Endothelial cell of umbilical vein (primary cell): Measurements from ENCODE around the gene ZNF621. TPM values are rescaled to one million over a fixed set of nuclear protein-coding genes. Genes with fewer than 3 reads are reported as not detected.

ENCODE experiments used
- BruUV-seq: library from RNA; stranded (reverse); fragments of 400-500 nt; replicated peaks from 2 replicates; lab custom pipeline; 2021; lab: Mats Ljungman, UMichigan
- CTCF ChIA-PET: fragments of 300-600, 350-600 bp; sonication (Branson Sonifier 250); formaldehyde crosslinking; loops from one replicate; lab custom pipeline; 2021; ENCODE audit warnings: antibody characterized with exemption, inconsistent platforms; lab: Charles Lee
- POLR2A ChIA-PET: fragments of 300-600, 350-600 bp; sonication (Branson Sonifier 250); formaldehyde crosslinking; loops from one replicate; lab custom pipeline; 2021; ENCODE audit warnings: antibody characterized with exemption, inconsistent platforms; lab: Charles Lee
- DNase-seq: peaks from one replicate; pipeline ENCODE4 v3.0.0-alpha.2; 2011; ENCODE audit warnings: low read depth, low spot score
- FAIRE-seq: peaks from 2 replicates; lab custom pipeline; 2011; peaks lifted over from hg19 to GRCh38; lab: Jason Lieb, UNC
- H2AFZ ChIP-seq: 2 replicates; pipeline ENCODE4 v1.6.0; 2012; ENCODE audit warnings: low read depth, low read length, control low read depth, inconsistent platforms
- H3K27ac ChIP-seq: 2 replicates; pipeline ENCODE4 v1.5.1; 2011; ENCODE audit warnings: low read depth, mild to moderate bottlenecking, control low read depth, low read length, moderate library complexity; ENCODE audit not compliant: insufficient read depth
- H3K27me3 ChIP-seq, 2 experiments: 2 replicates each; pipeline versions ENCODE4 v1.6.0 to v1.6.1; 2011; ENCODE audit warnings: low read length in 2 of 2, mixed read lengths in 1 of 2; ENCODE audit not compliant: control insufficient read depth in 2 of 2, insufficient read depth in 2 of 2
- H3K36me3 ChIP-seq, 2 experiments: 2 replicates in 1 of 2; 3 replicates in 1 of 2; pipeline ENCODE4 v1.5.1; 2011; ENCODE audit warnings: low read length in 2 of 2, mild to moderate bottlenecking in 1 of 2, moderate library complexity in 1 of 2; ENCODE audit not compliant: control insufficient read depth in 2 of 2, insufficient read depth in 2 of 2; ENCODE audit errors: extremely low read depth in 1 of 2
- H3K4me1 ChIP-seq: 3 replicates; pipeline ENCODE4 v1.5.1; 2011; ENCODE audit warnings: mild to moderate bottlenecking, low read length; ENCODE audit not compliant: control insufficient read depth, insufficient read depth; ENCODE audit errors: extremely low read depth
- H3K4me2 ChIP-seq: 2 replicates; pipeline ENCODE4 v1.6.1; 2011; ENCODE audit warnings: low read length, control low read depth, mixed read lengths; ENCODE audit not compliant: insufficient read depth
- H3K4me3 ChIP-seq, 3 experiments: fragments of 200-600 bp in 1 of 3; sonication (generic), shearing (Covaris generic) in 1 of 3; replicated peaks in 1 of 3; 2 replicates each; pipeline ENCODE4 v1.5.1; 2011 to 2016; ENCODE audit warnings: control low read depth in 3 of 3, low read length in 3 of 3, mild to moderate bottlenecking in 2 of 3, inconsistent platforms in 1 of 3, low read depth in 1 of 3, moderate library complexity in 1 of 3; ENCODE audit not compliant: insufficient read depth in 1 of 3
- H3K79me2 ChIP-seq: 2 replicates; pipeline ENCODE4 v1.6.0; 2012; ENCODE audit warnings: low read length, inconsistent platforms; ENCODE audit not compliant: control insufficient read depth, insufficient read depth
- H3K9ac ChIP-seq: replicated peaks from 2 replicates; pipeline ENCODE3; 2011; ENCODE audit warnings: low read length, control low read depth; ENCODE audit not compliant: insufficient read depth; ENCODE audit errors: extremely low read depth
- H3K9me1 ChIP-seq: replicated peaks from 3 replicates; pipeline ENCODE4 v1.6.0; 2011; ENCODE audit warnings: mild to moderate bottlenecking, low read length; ENCODE audit not compliant: control insufficient read depth, insufficient read depth; ENCODE audit errors: extremely low read depth
- H3K9me3 ChIP-seq: replicated peaks from 2 replicates; pipeline ENCODE4 v1.5.1; 2012; ENCODE audit warnings: low read length, inconsistent platforms; ENCODE audit not compliant: control insufficient read depth, insufficient read depth
- H4K20me1 ChIP-seq: replicated peaks from 2 replicates; pipeline ENCODE3; 2011; ENCODE audit warnings: mild to moderate bottlenecking, low read length; ENCODE audit not compliant: control insufficient read depth, insufficient read depth; ENCODE audit errors: extremely low read depth
- EZH2 ChIP-seq: IDR thresholded peaks from 2 replicates; pipeline ENCODE4 v1.6.1; 2012; ENCODE audit warnings: borderline replicate concordance, low read depth, mild to moderate bottlenecking, moderate library complexity, low read length, inconsistent platforms; ENCODE audit not compliant: severe bottlenecking
- FOS ChIP-seq: IDR thresholded peaks from 2 replicates; pipeline ENCODE4 v1.6.1; 2011; ENCODE audit warnings: mild to moderate bottlenecking, low read length, moderate library complexity, borderline replicate concordance; ENCODE audit not compliant: insufficient read depth
- GATA2 ChIP-seq: IDR thresholded peaks from 2 replicates; pipeline ENCODE4 v1.7.0; 2011; ENCODE audit warnings: low read depth, mild to moderate bottlenecking, moderate library complexity, mixed read lengths, low read length; ENCODE audit not compliant: insufficient read length, insufficient read depth
- JUN ChIP-seq: IDR thresholded peaks from 2 replicates; pipeline ENCODE4 v1.6.1; 2011; ENCODE audit warnings: borderline replicate concordance, low read depth; ENCODE audit not compliant: insufficient read length, insufficient read depth
- MYC ChIP-seq: IDR thresholded peaks from one replicate; pipeline ENCODE4 v1.6.1; 2011; ENCODE audit warnings: mild to moderate bottlenecking, low read depth, low read length
- POLR2A ChIP-seq: IDR thresholded peaks from 2 replicates; pipeline ENCODE4 v1.6.1; 2012; ENCODE audit warnings: low read depth, mild to moderate bottlenecking, control low read depth, low read length
- dilution Hi-C: fragments of 300-500 bp; cut with MboI; formaldehyde crosslinking; loops from one replicate; pipeline ENCODE4 v1.15.0; 2019; ENCODE audit warnings: low sequenced_read_pairs; ENCODE audit not compliant: extremely low pct_ligation_motif_present
- intact Hi-C: fragments of 100-400 bp; cut with micrococcal nuclease; formaldehyde crosslinking; loops from one replicate; pipeline ENCODE4 v1.10.0; 2022
- polyA plus RNA-seq, 4 experiments: library from polyadenylated mRNA; depleted of rRNA in 3 of 4; stranded (reverse) in 3 of 4; unstranded in 1 of 4; fragments of >200 nt; gene quantifications; 2 replicates each; pipeline versions ENCODE4 v1.2.1 to v1.2.3, GENCODE V29; 2011 to 2012; ENCODE audit warnings: missing spikeins in 1 of 4
- total RNA-seq: library from RNA; stranded (reverse); gene quantifications from 2 replicates; pipeline ENCODE4 v1.2.3, GENCODE V29; 2021
- TF ChIP-seq, protein P1 (sequence below), 2 donors: IDR thresholded peaks; 1 replicate in 1 of 2; 2 replicates in 1 of 2; pipeline ENCODE4 v1.5.1; 2011; ENCODE audit warnings: low read length in 2 of 2, mild to moderate bottlenecking in 2 of 2, moderate library complexity in 2 of 2, control low read depth in 1 of 2, inconsistent platforms in 1 of 2, low read depth in 1 of 2; ENCODE audit not compliant: insufficient read depth in 1 of 2; ENCODE audit errors: extremely low read depth in 1 of 2
- TF ChIP-seq, protein P2 (sequence below): IDR thresholded peaks from 2 replicates; pipeline ENCODE4 v1.6.1; 2011; ENCODE audit not compliant: insufficient read depth, insufficient read length

The ZNF621 gene
- total and polyA plus RNA-seq, 2 donors (not counting 3 experiments of a cell fraction or from before 2014, with no cell fraction given): 8.5 to 22.5 TPM

DNA sequence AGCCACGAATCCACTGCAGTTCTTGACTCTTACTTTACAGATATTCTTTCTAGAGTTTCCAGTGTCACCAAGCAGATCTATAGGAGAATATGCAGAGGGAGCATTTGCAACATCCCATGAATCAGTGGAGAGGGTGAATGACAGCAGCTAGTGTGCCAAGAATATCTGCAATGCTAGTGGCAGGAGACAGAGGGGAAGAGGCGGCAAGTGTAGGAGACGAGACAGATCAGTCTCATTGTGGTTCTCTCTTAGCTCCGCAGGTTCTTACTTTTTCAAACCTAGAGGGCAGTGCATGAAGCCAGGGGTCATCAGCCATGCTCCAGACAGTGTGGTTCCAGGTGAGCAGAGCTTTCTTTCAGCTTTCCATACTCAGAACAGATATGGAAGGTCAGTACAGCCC lies 47.1 kb upstream of the ZNF621 start:
- BruUV-seq: no TSS peak
- DNase-seq: no peak
- Histone ChIP-seq H2AFZ (peak overlapping the region; percentile 93), H3K9me3 (no peaks in the 10 kb centered on the region), H4K20me1 (no peaks in the 10 kb centered on the region), H3K36me3 (peaks cover 0 to 5% of the 10 kb centered on the region in 2 experiments), H3K4me1 (peaks cover 7% of the 10 kb centered on the region), H3K9me1 (no peaks in the 10 kb centered on the region), H3K9ac (peak overlapping the region; percentile 82), H3K27me3 (no peaks in the 10 kb centered on the region), H3K27ac (no peak overlapping the region), H3K4me3 (peak overlapping the region; percentile 50 to 78 (median 71)), H3K79me2 (no peaks in the 10 kb centered on the region), H3K4me2 (peak overlapping the region; percentile 90)
- intact Hi-C loops: loop anchor here (1.0 kb wide), 3 partner anchors 24 to 47 kb away; partner anchors contain the start of gene ZNF621
- ChIA-PET POLR2A (interaction anchor here (1.2 to 2.4 kb wide), 2 partner anchors 21 to 26 kb away, joined by 3 to 8 read pairs; partner anchors contain the start of gene RPL14), CTCF (interaction anchor here (0.9 to 1.4 kb wide), 5 partner anchors 24 to 47 kb away, joined by 3 to 8 read pairs (median 4); partner anchors contain the start of genes ZNF620 and ZNF621)
- TF ChIP-seq, protein P1, sequence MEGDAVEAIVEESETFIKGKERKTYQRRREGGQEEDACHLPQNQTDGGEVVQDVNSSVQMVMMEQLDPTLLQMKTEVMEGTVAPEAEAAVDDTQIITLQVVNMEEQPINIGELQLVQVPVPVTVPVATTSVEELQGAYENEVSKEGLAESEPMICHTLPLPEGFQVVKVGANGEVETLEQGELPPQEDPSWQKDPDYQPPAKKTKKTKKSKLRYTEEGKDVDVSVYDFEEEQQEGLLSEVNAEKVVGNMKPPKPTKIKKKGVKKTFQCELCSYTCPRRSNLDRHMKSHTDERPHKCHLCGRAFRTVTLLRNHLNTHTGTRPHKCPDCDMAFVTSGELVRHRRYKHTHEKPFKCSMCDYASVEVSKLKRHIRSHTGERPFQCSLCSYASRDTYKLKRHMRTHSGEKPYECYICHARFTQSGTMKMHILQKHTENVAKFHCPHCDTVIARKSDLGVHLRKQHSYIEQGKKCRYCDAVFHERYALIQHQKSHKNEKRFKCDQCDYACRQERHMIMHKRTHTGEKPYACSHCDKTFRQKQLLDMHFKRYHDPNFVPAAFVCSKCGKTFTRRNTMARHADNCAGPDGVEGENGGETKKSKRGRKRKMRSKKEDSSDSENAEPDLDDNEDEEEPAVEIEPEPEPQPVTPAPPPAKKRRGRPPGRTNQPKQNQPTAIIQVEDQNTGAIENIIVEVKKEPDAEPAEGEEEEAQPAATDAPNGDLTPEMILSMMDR (IDR thresholded peaks at IDR 0.05; ENCODE audit: extremely low read depth in 1 of 2, insufficient read depth in 1 of 2, low read depth in 1 of 2, low read length in 2 of 2): no peak
- TF ChIP-seq GATA2: no peak
- TF ChIP-seq EZH2: no peak
- no peak for TF ChIP-seq POLR2A
- no peak for TF ChIP-seq MYC
- TF ChIP-seq JUN: no peak
- TF ChIP-seq, protein P2, sequence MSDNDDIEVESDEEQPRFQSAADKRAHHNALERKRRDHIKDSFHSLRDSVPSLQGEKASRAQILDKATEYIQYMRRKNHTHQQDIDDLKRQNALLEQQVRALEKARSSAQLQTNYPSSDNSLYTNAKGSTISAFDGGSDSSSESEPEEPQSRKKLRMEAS: no peak
- TF ChIP-seq FOS: no peak
- dilution Hi-C loops: no loop called here
- no peak for FAIRE-seq
